ENCODE measurements around the gene DLGAP4.

Gene DLGAP4

GRCh38 chr20:36479938-36480337 lies 173.8 kb downstream of the DLGAP4 start:
- ATAC-seq, result peak; percentile 43; the same call in 2 of the 3 replicates
- TF ChIP-seq ZC3H10 (CRISPR knock-in tag; IDR thresholded peaks at IDR 0.05) (no peak), ARNTL (CRISPR knock-in tag; IDR thresholded peaks at IDR 0.05; ENCODE audit: borderline replicate concordance, low read depth) (no peak), CSDC2 (CRISPR knock-in tag; IDR thresholded peaks at IDR 0.05) (no peak), ZNF8 (CRISPR knock-in tag; IDR thresholded peaks at IDR 0.05) (no peak), RARB (CRISPR knock-in tag; IDR thresholded peaks at IDR 0.05) (no peak), ZFP30 (CRISPR knock-in tag; IDR thresholded peaks at IDR 0.05) (no peak), SNAI2 (CRISPR knock-in tag; IDR thresholded peaks at IDR 0.05) (no peak), ZNF565 (CRISPR knock-in tag; conservative IDR thresholded peaks at IDR 0.05; ENCODE audit: low read depth) (no peak), GLIS3 (CRISPR knock-in tag; IDR thresholded peaks at IDR 0.05) (no peak), TCF4 (CRISPR knock-in tag; IDR thresholded peaks at IDR 0.05; ENCODE audit: borderline replicate concordance) (no peak), TOX (CRISPR knock-in tag; IDR thresholded peaks at IDR 0.05; ENCODE audit: borderline replicate concordance) (no peak)

- TF ChIP-seq ZNF8 (CRISPR knock-in tag; IDR thresholded peaks at IDR 0.05), result no peak
- TF ChIP-seq CSDC2 (CRISPR knock-in tag; IDR thresholded peaks at IDR 0.05), result no peak
- no peak for TF ChIP-seq SNAI2 (CRISPR knock-in tag; IDR thresholded peaks at IDR 0.05)
- no peak for TF ChIP-seq ISL1 (CRISPR knock-in tag; IDR thresholded peaks at IDR 0.05)
- no peak for ATAC-seq
These were observed 174.4 kb downstream of the DLGAP4 start for GRCh38 chr20:36480456-36481048.

GRCh38 chr20:36481380-36482043 lies 175.4 kb downstream of the DLGAP4 start:
- no peak for TF ChIP-seq CREB5 (CRISPR knock-in tag; IDR thresholded peaks at IDR 0.05; ENCODE audit: low read depth)
- no peak for TF ChIP-seq ISL1 (CRISPR knock-in tag; IDR thresholded peaks at IDR 0.05)
- no peak for TF ChIP-seq ZNF565 (CRISPR knock-in tag; conservative IDR thresholded peaks at IDR 0.05; ENCODE audit: low read depth)
- TF ChIP-seq SNAI2 (CRISPR knock-in tag; IDR thresholded peaks at IDR 0.05), result no peak
- no peak for TF ChIP-seq ESRRG (CRISPR knock-in tag; IDR thresholded peaks at IDR 0.05)
- no peak for TF ChIP-seq CSDC2 (CRISPR knock-in tag; IDR thresholded peaks at IDR 0.05)
- TF ChIP-seq ZFP30 (CRISPR knock-in tag; IDR thresholded peaks at IDR 0.05), result no peak
- no peak for TF ChIP-seq ZNF8 (CRISPR knock-in tag; IDR thresholded peaks at IDR 0.05)
- no peak for TF ChIP-seq CSRNP3 (CRISPR knock-in tag; IDR thresholded peaks at IDR 0.05)

GRCh38 chr20:36482044-36482473 lies 175.9 kb downstream of the DLGAP4 start:
- ATAC-seq, result no peak
- TF ChIP-seq ZFP30 (CRISPR knock-in tag; IDR thresholded peaks at IDR 0.05) (no peak), ZNF70 (CRISPR knock-in tag; IDR thresholded peaks at IDR 0.05) (no peak), TSHZ2 (CRISPR knock-in tag; IDR thresholded peaks at IDR 0.05) (no peak), SNAI2 (CRISPR knock-in tag; IDR thresholded peaks at IDR 0.05) (no peak), OSR1 (CRISPR knock-in tag; IDR thresholded peaks at IDR 0.05) (no peak), BACH2 (CRISPR knock-in tag; IDR thresholded peaks at IDR 0.05; ENCODE audit: borderline replicate concordance) (no peak), PPARA (CRISPR knock-in tag; IDR thresholded peaks at IDR 0.05; ENCODE audit: borderline replicate concordance) (no peak), ISL1 (CRISPR knock-in tag; IDR thresholded peaks at IDR 0.05) (no peak), CSRNP3 (CRISPR knock-in tag; IDR thresholded peaks at IDR 0.05) (no peak)

More at GRCh38 chr20:36481380-36482043, 175.4 kb downstream of the DLGAP4 start:
- peak; percentile 17; the same call in 1 of the 3 replicates for ATAC-seq

Data from SK-N-SH treated with all-trans-retinoic acid at 6 μM for 48 hours (cell line).